Stimulated activated CD8-positive, alpha-beta memory T cell treated with anti-CD3 and anti-CD28 coated beads, Interleukin-7, amount 100 ng/mL, for 1 hour (primary cell): ENCODE data around the gene NDUFAF3.
A peak's percentile ranks its signal among the peaks of the same experiment; 100 is the strongest.

ENCODE experiments used
- DNase-seq, 2 donors: peaks; one replicate each; pipeline ENCODE4 v3.0.0-alpha.2; 2020; ENCODE audit warnings: low read depth in 2 of 2

The NDUFAF3 gene

DNA sequence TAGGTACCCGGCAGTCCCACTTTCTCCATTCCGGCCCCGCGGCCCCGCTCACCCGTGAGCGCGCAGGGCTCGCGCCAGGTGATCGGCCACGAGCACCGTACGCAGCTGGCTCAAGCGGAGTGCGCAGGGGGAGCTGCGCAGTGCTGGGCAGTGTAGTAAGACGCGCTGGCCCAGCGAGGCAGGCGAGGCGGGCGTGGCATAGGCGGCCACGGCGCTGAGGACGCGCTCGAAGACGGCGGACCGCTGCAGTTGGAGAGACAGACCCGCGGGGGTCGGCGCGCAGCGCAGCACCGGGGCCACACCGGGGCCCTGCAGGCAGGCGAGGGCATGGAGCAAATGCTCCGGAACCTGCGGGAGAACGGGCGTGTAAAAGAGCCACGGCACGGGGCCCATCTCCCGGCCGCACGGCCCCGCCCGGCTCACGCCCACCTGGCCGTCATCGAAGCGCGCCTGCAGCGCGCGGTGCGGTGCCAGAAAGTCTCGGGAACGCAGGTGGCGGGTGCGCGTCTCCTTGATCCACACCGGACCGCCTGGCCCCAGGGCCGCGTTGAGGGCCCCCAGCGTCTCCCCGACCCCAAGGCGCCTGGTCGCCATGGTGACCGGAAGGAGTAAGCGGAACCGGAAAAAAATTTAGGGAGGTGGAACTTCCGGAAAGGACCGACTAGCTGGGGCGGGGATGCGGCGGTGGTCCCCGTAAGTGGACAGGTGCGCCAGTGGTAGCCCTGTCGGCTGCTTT, 3.8 kb upstream of the NDUFAF3 start, which contains the start of gene DALRD3:
DALRD3 (minus strand) TSS at position 610 of the 736 bp plus-strand sequence; CDS start at position 594, 16 bp downstream.
- DNase-seq: peak in 1 of 2 donors; percentile 32

DNA sequence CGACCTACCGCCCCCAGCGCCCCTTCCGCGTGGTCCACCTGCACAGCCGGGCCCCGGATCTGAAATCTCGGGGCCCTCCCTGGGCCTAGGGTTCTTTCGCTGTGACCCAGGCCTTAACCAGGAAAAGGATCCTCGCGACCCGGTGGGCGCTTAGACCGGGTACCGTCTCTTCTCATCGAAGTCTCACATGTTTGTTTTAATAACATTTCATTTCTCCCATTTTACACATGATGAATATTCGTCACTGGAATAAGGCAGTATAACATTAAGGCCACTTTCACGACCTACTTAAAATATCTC, 3.3 kb upstream of the NDUFAF3 start:
- DNase-seq: no peak

DNA sequence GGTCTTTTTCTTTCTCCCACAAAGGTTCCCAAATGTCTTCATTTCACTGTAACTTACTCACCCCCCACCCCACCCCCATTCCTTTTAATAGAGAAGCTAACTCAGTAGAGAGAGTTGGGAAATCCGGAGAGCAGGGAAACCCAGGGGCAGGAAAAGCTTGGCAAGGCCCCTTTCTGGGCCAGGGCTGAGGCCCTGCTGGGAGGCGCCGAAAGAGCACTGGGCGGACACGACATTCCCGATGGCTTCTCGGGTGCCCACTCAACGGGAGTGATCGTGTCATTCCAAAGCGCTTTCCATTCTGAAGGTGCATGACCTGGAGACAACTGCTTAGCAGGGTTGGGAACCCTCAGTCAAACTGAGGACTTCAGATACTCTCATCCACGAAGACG, 2.0 kb upstream of the NDUFAF3 start:
- DNase-seq: no peak

DNA sequence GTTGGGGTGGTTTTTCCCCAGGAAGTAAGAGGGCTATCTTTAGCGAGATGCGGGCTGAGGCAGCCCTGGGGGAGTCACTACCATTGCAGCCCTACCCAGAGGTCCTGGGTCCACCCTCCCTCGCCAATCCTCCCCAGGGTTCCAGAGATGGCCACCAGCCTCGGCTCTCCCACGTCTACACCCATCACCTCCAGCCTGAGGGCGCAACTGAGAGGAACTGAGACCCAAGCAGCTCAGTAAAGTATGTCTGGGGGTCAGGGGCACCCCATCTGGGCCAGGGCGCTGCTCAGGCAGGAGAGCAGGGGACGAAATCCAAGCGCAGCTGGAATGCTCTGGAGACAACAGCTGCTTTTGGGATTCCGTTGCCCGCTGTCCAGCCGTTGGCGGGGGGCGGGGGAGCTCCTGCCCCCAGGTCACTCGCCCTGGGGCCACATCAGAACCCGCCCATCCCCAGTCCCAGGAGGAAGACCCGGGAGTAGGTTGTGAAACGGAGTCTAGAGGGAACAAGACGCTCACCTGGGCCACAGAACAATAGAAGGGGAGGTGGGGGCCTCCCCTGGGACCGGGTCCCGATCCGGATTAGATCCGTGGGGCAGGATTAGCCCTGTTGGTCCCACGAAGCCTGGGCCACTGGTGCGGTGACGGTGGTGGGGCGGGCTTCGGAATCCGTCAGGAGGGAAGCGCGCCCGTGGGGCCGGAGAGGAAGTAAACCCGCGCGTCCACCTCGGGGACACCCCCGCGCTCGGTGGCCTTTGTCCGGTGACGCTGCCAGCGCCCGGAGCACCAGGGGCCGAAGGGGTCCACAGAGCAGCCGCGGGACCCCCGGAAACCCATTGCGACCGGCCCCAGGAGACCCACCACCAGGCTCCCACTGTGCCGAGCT, 1.4 kb upstream of the NDUFAF3 start:
- DNase-seq: no peak

DNA sequence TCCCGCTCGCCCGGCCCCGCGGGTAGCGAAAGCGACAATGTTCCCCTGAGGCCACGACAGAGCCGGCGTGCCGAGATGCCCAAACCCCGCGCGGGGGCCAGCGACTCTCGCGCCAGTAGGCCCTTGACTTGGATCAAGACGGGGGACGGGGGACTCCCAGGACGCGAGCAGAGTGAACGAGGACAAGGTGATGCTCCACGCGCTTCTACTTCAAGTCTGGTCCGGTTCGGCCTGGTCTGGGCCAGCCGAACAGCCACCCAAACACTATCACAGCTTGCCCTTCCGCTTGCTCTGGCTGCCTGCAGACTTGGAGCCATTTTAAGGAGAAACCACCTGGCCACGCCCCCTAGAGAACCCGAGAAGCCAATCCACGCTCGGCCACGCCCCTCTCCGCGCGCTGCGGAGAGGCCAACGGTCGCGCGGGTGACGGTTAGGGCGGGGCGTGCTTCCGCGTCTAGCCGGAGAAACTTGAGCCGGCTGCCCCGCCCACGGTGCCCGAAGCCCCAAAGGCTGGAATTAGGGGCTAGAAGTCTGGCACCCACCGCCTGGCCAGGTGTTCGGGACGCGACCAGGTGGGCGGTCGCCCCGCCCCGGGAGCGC, 608 bp upstream of the NDUFAF3 start:
- peak; percentile 96 to 98 for DNase-seq

DNA sequence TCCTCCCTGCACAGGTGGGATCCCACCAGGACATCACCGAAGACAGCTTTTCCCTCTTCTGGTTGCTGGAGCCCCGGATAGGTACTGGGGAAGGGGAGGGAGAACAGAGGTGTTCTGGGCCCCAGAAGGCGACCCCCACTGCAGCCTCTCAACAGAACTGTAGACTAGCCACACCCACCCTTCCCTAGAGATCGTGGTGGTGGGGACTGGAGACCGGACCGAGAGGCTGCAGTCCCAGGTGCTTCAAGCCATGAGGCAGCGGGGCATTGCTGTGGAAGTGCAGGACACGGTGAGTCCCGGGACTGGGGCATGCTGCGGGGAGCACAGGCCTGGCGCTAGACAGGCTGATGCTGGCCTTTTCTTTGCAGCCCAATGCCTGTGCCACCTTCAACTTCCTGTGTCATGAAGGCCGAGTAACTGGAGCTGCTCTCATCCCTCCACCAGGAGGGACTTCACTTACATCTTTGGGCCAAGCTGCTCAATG, 809 bp downstream of the NDUFAF3 start:
- no peak for DNase-seq

DNA sequence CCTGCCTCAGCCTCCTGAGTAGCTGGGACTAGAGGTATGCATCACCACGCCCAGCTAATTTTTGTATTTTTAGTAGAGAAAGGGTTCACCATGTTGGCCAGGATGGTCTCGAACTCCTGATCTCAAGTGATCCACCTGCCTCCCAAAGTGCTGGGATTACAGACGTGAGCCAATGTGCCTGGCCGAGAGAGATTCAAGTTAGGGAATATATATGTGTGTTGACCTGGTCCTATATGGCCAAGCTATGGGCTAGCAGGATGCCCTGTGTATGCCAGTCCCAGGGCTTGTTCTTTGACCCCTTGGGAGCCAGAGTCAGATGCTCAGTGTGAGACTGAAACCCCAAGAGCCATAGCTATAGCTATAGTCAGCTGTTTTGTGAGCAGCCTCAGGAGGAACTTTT, 1.9 kb downstream of the NDUFAF3 start:
- no peak for DNase-seq

DNA sequence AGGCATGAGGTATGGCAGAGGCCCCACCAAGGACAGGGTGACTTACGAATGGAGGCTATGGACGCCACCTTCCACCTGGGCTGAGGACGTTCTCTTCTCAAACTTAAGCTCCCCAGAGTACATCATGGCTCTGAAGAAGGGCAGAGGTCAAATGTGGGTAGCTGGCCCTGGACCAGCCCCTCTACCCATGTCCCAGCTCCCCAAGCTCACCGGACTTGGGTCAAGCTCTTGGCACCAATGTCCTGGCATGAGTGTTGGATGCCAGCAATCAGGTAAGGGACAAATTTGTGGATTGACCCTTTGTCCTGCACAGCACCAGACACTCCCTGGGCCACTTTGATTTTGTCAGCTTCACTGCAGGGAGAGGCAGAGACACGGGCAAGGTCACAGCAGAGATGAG, 2.5 kb downstream of the NDUFAF3 start:
- DNase-seq: no peak

DNA sequence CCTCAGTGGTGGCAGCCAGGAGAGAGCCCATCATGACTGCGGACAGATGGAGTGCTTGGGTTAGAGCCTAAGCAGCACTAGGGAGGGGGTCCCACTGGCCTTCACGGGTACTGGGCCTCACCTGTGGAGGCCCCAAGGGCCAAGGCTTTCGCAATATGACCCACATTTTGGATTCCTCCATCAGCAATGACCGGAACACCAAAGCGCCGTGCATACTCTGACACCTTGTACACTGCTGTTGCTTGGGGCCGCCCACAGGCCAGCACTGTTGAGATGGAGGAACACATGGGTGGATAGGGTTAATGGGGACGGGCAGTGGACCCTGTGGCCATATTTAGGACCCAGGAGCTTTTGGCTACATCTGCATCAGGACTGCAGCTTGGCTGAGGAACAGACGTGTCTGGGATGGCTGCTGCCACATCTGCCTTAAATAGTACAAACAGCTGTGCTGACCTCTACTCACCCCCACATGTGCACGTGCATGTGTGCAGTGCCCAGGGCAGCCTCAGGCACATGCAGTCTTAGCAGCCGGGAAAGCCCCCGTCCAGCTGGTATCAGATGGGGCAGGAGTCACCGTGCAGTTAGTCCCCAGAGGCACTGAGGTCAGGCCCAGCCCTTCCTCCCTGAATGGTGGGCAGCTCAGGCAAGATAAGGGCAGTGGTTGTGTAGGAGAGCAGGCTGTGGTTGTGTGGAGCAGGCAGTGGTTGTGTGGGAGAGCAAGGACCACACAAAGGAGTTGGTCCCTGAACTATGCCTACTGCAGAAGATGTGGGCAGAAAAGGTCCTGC, 3.3 kb downstream of the NDUFAF3 start:
- no peak for DNase-seq

DNA sequence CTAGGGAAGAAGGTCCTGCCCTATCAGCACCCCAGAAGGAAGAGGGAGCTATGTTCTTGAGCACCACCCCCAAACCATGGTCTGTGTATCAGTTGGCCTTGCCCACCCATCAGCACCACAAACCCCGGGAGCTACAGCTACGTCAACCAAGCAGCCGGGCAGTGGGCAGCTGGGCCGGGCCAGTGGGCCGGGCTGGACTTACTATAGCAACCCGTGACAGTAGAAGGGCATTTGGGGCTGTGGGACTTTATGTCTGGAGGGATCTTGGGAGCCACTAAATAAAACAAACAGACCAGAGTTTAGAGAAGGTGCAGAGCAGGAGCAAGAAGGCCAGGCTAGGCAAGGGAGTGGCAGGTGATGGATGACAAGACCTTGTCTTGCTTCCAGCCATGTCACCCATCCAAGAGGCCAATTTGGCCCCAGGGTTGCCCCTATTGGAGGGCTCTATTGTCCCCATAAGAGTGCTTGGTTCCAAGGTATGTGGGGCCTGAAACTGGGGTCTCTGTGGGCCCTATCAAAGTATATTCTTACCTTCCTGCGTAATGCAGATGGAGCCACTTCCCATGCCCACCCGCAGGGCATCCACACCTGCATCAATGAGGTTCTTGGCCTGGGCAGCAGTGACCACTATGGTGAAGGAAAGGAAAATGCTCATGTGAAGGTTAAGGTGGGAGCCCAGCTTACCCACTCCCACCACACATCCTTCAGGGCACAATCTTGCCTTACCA, 4.0 kb downstream of the NDUFAF3 start:
- DNase-seq: no peak

DNA sequence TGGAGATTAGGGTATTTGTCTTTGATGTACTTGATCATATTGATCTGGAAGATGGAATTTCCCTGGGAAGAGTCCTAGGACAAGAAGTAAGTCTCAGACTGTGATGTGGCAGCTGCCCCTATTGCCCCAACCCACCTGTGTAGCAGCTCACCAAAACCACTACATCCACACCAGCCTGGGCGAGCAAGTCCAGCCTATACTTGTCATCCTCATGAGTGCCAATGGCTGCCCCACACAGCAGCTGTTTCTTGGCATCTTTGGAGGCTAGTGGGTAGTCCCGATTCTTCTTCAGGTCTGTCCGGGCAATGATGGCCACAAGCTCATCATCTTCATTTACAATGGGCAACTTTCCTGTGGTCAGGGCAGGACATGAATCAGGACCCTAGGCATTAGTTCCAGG, 4.6 kb downstream of the NDUFAF3 start:
- no peak for DNase-seq

DNA sequence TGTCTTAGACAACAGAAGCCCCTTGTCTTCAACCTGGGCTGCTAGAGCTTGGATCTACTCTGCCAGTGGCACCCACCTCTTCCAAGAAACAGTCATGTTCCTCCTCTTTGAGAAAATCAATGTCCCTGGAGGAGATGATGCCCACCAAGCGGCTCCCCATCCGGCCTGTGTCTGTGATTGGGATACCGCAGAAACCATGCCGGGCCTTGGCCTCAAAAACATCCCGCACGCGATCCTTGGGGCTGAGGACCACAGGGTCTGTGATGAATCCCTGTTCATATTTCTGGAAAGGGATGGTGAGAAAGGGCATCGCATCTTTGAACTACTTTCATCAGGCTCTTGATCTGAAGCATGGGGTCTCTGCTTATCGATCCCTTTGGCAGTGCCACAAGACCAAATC, 5.7 kb downstream of the NDUFAF3 start:
- DNase-seq: no peak

DNA sequence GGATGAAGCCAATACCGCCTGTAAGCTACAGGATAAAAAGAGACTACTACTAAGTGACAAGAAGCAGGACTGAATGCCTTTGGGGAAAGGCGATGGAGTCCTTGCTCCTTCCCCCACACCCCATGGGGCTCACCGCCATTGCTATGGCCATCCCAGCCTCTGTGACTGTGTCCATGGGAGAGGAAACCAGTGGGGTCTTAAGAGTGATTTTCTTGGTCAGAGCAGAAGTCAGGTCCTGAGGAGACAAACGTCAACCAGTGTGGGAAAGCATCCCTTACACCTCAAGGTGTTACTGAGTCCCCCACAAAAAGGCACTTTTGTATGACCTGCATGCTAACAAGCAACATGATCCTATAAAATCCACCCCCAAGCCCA, 6.4 kb downstream of the NDUFAF3 start:
- no peak for DNase-seq

DNA sequence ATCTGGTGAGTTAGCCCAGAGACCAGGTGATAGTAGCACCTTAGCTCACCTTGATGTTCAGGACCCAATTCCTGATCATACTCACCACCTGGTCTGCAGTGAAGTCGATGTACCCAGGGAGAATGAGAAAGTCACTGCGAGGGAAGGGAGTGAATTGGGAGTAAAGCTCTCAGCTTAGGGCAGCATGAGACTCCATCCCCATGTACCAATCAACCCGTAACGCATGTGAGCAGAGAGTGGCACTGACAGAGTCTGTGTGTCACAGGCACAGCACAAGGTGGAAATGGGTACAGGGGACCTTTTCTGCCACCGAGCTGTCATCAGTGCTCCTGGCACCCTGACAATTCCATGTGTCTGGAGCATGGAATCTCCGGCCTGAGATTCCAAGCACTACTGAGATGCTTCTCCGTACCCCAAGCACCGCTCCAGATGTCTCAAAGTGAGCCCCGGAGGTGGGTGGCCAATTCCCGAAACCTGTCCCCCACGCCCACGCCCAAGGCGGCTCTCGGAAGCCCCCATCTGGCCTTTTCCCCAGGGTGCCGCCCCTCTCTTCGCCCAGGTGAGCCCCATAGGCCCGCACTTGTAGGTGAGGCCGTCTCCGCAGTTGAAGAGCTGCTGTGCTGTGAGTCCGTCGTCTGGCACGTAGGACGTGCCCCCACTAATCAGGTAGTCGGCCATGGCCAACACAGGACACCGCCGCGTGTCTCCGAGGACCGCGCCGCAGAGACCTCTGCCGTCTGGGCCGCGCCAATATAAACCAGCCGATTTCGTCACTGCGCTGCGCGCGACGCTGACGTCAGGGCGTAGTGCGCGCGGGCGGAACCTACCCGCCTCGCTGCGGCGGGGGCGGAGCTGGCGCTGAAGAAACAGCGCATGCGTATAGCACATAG, 7.0 kb downstream of the NDUFAF3 start, which contains the start of gene IMPDH2:
IMPDH2 (minus strand) TSS at position 726 of the 890 bp plus-strand sequence; CDS start at position 678, 48 bp downstream.
- peak; percentile 85 to 86 for DNase-seq

DNA sequence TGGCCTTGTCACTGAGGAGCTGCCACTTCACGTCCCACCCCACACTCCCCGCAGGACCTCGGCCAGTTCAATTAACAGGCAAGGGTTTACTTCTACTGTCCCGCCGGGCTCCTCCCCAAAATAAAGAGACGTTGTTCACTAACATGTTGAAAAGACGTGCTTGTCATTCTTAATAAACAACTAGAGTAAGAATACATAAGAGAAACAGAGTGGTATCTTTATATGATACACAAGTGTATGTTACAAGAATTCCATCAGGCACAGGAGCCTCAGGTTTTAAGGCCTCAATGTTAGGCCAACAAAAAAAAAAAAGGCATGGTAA, 7.6 kb downstream of the NDUFAF3 start:
- no peak for DNase-seq

DNA sequence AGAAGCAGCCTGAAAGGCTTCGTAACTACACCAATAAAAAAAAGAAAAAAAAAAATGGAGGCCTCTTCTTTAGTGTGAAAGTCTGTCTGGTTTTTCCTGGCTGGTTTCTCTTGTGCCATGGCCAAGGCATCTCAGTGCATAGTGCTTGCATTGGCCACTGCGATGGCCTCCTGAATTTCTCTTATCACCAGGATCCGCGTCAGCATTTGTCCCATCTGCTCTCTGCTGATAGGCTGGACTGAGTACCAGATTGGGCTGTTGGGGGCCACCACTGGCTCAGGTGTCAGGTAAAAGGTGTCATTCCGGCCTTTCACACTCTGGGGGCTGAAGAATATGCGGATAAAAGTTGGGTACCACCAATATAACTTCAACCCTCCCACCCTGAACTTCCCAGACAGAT, 8.4 kb downstream of the NDUFAF3 start:
- no peak for DNase-seq

DNA sequence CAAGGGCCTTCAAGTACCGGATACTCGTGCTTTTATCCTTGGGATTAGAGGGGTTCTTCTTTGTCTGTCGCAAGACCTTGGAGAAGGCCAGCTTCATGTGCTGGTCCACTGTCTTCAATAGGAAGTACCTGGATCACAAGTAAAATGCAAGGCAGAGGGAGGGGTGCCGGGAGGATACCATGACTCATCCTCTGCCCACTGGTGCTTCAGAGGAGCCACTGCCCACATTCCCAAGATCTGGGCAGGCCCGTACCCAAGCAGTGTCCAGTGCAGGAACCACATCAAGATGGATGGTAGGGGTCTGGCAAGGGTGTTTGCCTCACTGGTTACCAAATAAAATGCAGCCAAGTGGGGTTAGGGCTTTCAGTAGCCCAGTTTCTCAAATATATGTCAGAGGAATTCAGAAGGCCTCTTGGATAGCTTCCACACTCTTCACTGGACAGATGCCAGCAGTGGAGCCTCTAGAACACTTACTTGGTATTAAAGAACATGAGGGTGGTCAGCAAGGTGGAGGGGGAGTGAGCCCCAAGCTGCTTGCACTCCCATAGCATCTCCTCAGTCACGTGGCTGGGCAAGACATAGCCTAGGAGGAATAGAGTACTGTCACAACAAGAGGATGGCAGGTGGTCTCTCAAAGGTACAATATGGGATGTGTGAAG, 10.9 kb downstream of the NDUFAF3 start:
- no peak for DNase-seq

DNA sequence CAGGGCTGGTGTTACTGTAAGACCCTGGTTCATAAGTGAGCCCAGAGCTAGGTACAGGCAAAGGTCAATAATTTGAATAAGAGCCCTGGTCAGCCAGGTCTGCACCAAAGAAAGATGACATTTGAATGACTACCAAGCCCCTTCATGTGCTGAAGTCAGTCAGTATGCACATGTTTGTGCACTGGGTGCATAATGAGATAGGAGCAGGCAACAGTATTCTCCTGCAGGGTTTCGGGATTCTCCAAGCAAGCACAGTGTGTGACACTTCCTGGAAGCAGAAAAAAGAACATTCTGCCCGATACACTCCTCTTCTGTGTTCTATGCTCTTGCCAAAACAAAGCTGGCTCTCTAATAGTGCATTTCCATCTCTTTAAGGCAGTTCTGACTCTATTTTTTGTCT, 12.7 kb downstream of the NDUFAF3 start:
- DNase-seq: no peak

DNA sequence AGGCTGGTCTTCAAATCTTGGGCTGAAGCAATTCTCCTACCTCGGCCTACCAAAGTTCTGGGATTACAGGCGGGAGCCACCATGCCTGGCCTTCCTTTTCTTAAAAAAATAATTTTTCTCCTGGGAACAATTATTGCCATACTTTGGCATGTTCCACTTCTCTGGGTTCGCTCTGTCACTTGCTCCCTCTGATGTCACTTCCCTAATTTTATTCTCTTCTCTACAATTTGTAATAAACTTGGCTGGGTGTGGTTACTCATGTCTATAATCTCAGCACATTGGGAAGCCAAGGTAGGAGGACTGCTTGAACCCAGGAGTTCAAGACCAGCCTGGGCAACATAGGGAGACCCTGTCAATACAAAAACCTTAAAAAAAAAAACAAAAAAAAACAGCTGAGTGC, 13.4 kb downstream of the NDUFAF3 start:
- DNase-seq: no peak

DNA sequence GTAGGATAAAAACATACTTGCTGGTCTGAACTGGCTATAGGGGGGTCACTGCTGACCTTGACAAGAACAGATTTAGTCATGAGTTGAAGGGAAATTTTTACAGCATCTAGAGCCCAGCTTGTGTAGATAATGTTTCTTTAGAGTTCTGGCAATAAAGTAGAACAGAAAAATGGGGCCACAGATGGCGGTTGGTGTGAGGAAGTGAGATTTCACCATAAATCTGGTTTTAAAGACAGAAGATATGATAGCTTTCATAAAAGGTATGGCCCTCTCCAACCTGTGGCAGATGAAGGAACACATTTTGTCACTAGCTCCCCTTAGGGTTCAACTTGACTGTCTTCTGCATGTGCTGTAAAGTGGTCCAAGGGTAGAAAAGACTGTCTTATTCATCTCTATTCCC, 31.6 kb downstream of the NDUFAF3 start:
- no peak for DNase-seq
